Hypothalamus (tissue), 51 donors: ENCODE data around the gene FAM3A.
"Not testable (repeated sequence)": the region's sequence is repeated elsewhere in the genome, so short reads cannot be mapped to it uniquely, and the experiment has no call there.

Experiments
- DNase-seq, 51 donors: peaks; one replicate each; lab custom pipeline; 2025; lab: John Stamatoyannopoulos, UW

FAM3A gene, protein sequence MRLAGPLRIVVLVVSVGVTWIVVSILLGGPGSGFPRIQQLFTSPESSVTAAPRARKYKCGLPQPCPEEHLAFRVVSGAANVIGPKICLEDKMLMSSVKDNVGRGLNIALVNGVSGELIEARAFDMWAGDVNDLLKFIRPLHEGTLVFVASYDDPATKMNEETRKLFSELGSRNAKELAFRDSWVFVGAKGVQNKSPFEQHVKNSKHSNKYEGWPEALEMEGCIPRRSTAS

DNA sequence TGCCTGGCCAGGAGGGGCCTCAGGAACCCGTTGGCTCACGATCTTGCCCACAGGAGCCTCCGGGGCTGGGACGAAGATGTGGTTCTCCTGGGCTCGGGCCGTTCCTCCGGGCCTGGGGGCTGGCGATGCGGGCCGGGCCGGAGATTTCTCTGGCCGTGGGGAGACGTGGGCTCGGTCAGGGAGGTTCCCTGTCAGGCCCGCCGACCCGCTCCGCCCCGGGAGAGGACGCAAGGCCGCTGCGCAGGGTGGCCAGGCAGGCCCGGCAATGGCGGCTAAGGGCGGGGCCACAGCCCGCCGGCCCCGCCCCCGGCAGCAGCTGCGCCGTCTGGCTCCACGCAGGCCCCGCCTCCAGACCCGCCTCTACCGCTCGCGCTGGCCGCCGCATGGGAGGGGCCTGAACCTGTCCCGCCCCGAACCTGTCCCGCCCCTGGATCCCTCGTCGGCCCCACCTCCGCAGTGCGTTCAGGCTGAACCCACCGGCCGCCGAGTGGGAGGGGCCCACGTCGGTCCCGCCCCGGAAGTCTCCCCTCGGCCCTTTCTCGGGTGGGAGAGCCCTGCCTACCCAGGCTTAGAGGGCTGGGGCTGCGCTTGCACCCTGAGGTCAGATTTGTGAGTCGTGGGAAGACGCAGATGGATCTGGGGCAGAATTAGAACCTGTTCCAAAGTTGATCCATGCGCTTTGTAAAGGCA, at the start of gene FAM3A:
Gene FAM3A, minus strand, starts transcription at position 267 of the 690 bp plus-strand sequence. CDS start 460 bp downstream, outside the sequence.
- peak; percentile 9 to 96 (median 86) for DNase-seq

DNA sequence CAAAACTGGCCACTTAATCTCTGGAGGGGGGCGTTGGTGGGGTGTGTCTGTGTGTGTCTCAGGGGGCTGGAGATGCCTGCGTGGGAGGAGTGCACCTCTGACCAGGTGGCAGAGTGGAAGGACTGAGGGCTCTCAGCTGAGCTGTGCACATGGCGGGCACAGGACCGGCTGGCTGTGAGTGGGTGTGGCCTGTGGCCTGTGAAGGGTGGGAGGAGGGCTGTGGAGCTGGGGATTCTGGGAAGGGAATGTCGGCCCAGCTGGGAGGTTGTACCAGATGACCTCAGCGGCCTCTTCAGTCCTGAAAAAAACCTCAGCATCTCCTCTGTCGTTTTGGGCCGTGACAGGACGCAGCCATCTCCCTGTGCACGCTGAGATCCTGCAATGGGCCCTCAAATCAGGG, 46.3 kb upstream of the FAM3A start:
- not testable (repeated sequence) for DNase-seq

DNA sequence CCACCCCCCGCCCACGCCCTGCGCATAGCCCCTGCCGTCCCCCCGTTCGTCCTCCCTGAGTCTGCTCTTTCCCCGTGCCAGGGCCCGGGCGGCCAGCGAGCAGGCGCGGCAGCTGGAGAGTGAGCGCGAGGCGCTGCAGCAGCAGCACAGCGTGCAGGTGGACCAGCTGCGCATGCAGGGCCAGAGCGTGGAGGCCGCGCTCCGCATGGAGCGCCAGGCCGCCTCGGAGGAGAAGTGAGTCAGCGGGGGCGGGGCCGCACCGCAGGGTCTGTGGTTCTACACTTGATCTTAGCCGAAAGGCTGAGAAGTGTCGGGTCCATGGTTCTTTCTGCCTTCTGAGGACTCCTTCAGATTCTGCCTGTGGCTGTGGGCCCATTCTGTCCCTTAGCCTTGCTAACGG, 44.3 kb upstream of the FAM3A start:
- DNase-seq: not testable (repeated sequence)

DNA sequence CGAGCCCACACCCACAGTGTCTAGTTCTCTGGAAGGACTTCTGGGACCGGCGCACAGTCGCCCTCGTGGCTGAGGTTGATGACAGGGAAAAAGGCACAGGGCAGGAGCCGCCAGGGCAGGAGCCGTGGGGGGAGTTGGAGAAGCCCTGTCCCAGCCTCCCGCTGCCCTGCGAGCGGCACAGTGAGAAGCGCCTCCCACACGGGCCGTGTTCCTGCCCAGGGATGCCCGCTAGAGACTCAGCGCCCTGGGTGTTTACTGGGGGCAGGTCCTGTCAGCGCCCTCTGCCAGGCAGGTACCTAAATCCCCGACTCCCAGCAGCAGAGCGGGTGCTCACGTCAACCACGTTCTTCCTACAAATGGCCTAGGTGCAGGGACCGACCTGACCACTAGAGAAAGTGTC, 42.9 kb upstream of the FAM3A start:
- DNase-seq: not testable (repeated sequence)

DNA sequence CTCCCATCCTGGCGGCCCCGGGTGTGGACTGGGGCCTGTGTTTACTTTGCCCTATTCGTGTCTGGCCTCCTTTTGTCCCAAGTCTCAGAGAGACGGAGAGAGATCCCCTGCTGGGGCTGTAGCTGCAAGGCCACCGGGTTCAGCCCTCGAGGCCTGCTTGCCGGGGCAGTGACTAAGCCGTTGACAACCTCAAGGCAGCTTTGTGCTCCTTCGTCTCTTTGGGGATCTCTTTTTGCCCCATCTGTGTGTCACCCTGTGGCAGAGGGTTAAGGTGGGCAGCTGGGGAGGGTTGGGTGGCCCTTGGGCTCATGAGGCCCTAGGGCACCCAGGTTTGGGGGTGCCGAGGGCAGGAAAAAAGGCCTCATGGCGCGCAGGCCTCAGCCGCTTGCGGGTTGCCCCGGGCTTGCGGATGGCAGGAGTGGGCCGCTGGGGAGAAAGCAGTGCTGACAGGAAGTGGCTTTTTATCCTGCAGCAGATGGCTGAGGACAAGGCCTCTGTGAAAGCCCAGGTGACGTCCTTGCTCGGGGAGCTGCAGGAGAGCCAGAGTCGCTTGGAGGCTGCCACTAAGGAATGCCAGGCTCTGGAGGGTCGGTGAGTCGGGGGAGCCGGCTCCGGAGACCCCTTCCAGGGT, 42.1 kb upstream of the FAM3A start:
- not testable (repeated sequence) for DNase-seq

DNA sequence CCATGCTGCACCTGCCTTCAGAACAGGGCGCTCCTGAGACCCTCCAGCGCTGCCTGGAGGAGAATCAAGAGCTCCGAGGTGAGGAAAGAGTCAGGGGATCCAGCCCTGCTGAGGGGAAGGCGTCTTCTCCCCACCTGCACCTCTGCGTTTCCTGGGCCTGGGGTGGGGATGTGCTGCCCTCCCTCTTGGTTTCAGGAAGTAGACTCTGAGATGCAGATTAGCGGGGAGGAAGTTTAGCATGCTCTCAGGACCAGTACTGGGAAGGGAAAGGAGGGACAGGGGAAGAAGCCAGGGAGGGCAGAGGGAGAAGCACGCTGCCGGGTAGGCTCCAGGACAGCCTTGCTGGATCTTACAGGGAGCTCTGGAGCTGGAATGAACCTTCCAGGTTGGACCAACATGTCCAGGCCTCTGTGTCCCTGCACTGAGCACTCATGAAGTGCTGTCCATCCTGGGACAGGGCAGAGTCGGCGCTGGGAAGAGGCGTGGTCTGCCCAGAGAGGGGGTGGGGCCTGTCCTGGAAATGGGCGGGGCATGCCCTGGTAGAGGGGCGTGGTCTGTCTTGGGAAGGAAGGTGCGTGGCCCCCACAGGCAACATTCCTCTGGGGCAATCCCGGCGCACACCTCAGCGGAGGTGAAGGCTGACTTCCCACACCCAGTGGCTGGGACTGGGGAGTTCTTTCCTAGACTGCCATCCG, 36.2 kb upstream of the FAM3A start:
- DNase-seq: not testable (repeated sequence)

DNA sequence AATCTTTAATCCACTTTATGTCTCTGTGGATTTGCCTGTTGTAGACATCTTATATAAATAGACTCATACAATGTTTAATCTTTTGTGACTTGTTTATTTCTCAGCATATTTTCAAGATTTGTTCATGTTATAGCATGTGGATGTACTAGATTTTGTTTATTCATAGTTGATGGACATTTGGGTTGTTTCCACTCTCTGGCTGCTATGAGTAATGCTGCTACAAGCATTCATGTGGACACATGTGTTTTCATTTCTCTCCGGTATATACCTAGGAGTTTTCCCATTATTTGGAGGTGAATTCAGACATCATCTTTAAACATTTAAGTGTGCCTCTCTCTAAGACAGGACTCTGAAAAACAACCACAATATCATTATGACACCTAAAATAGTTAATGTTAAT, 33.7 kb upstream of the FAM3A start:
- no peak for DNase-seq

DNA sequence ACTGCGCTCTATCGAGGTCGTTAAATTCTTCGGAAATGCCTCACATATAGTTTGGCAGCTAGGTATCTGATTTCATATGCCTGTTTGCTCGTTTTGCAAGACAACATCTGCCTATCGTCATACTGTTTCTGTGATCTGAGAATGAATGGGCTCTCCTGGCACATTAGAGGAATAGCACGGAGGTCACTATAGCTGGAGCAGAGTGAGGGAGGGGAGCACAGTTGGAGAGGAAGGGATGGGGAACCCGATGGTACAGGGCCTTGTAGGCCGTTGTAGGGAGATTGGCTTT, 31.9 kb upstream of the FAM3A start:
- DNase-seq: no peak

DNA sequence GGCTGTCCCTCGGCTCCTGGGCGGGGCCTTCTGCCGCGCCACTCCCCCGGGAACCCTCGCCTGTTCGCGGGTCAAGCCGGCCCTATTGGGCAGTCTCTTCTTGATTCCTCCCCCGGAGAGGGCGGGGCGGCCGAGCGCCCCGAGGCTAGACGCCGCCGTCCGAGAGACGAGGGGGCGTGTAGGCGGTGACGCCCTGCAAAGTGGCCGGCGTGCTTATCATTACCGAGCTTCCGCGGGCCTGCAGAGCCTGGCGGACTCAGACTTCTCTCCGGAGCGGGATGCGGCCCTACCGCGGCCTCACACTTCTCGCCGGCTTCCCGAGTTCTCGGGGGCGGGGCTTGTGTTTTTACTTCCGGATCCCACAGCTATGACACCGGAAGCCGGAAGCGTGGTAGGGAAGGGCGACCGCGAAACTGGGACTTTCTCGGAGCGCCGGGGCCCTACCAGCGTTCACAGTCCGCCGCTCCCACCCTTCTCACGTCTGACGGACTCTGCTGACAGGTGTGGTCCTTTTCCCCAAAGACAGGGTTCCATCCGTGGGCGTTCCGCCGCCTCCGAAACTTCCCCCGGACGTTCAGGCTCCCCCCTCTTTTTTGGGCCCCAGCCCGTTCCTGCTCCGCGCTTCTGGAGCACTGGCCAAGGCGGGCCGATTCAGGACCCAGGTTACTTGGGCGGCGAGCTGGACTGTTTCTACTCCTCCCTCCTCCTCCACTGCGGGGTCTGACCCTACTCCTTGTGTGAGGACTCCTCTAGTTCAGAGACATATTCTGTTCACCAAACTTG, 31.4 kb upstream of the FAM3A start, which contains the start of gene IKBKG:
Gene IKBKG, plus strand, starts transcription at position 376 of the 783 bp plus-strand sequence. CDS start 4,383 bp downstream, outside the sequence.
- peak; percentile 17 to 92 (median 81) for DNase-seq

DNA sequence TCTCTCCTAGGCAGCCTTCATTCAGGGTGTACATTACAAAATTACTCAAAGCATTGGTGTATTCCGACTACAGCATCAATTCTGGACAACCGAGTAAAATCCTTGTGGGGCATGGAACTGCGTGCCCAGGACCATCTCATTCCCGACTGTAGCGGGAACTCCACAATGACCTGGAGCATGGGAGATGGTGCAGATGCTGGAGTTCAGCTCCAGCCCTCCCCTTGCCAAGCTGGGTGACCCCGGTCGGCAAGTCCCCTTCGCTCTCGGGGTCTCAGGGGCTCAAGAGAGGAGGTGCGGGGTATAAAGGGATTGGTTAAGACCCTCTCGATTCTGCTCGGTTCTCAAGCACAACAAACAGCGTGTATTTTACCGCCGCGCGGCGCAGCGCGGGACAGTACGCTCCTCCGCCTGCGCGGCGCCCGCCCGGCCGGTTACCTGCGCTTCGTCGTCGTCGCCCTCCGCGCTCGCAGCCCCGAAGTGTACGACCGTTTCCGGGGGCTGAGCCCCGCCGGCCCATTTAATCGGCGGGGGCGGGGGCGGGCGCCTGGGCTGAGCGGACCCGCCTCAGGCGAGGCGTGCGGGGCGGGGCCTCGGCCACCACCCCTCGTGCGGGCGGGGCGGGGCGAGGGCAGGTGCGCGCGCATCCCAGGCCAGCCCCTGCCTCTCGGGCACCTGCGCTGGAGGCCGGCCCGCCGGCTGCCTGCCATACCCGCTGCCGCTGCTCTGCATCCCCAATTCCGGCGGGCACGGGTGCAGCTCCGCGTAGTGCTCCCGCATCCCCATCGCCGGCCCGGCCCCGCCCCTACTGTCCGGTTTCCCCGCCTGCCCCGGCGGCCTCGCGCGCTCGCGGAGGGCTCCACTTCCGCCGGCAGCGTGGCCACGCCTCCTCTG, 30.6 kb upstream of the FAM3A start, which contains the start of gene G6PD:
Gene G6PD, minus strand, starts transcription at position 493 of the 891 bp plus-strand sequence. CDS start 691 bp downstream, outside the sequence.
- peak in 34 of 51 donors; percentile 14 to 89 (median 70) for DNase-seq

DNA sequence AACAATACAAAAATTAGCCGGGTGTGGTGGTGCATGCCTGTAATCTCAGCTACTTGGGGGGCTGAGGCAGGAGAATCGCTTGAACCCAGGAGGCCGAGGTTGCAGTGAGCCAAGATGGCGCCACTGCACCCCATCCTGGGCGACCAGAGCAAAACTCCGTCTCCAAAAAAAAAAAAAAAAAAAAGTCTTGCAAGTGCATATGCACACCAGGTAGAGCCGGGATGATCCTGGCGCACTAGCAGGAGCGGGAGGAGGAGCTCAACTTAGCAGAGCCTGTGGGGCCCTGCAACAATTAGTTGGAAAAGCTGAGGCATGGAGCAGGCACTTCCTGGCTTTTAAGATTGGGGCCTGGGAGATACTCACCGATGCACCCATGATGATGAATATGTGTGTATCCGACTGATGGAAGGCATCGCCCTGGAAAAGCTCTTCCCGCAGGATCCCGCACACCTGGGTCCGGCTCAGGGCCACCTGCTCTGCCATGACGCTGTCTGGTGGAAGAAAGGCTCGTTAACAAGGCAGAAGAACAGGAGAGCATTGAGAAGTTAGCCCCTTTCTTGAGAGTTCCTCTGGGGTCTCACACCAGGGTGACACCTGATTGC, 29.7 kb upstream of the FAM3A start:
- no peak for DNase-seq

DNA sequence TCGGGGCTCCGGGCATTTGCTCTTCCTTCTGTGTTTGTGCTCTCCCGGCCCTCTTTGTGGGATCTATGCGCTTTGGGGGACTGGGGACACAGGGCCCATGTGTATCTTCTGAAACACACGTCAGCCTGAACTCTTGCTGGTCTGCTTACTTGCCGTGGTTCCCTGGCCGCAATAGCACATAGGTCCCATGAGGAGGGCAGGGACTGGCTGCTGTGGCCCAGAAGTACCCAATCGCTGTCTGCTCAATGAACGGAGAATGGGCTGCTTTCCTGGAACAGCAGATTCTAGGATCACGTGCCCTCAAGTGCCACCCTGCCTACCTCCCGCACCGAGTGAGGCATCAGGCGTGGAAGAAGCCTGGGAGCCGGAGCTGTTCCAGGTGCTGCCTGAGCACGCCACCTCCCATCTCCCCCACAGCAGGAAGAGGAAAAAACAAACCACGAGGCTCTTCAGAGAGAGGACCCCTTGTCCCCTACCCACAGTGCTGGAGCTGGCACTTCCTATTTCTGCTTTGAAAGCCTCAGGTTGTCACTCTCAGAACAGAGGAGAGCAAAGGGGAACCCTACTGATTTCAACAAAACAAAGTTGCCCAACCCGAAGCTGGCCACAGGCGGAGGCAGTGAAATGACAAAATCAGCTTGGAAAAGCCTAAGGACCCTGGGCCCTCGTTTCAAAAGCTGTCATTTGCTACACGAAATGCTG, 26.8 kb upstream of the FAM3A start:
- DNase-seq: peak in 12 of 51 donors; percentile 3 to 37 (median 13)

DNA sequence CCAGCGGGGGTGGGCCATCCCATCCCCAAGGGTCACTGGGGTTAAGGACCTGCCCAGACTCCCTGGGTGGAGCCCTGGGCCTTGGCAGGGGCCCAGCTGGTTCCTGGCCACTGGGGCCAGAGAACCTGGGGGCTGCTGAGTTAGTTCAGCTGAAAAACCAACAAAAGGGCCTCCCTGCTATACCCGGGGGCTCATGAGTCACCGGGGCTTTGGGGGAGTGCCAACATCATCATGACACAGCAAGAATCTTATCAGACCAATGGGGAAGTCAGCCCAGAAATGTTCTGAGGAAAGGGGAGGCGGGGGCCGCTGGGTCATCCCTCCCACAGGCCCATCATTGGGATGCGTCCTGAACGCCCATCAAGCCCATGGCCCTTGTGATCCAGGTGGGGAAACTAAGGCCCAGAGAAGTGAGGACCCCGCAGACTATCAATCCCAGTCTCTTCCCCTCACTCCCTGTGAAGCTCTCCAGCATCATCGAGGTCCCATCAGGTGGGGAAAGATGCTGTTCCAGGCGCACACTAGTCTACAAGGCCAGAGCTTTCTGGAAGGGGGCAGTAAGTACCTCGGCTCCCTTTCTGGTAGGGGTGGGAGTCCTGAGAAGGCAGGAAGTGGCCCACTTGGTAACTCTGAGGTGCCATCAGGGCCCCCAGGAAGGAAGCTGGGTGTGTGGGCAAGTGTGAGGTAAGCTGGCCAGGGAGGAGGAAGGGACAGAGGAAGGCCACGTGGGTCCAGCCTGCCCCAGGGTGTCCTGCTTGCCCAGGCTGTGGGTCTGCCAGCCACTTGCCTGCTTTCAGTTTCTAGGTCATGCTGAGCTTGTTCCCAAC, 26.1 kb upstream of the FAM3A start:
- peak in 35 of 51 donors; percentile 1 to 61 (median 21) for DNase-seq

DNA sequence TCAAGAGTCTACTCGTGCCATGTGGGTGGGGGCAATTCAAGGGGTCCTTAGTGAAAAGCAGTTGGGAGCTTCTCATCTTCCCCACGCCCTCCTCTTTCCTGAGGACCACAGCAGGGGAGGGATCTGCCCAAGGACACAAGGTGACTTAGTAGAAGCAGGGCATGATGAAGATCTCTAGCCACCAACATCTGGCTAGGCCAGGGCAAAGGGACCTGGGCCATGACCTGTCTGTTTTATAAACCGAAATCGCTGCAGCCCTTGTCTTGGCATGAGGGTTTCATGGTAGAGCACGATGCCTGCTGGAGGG, 25.5 kb upstream of the FAM3A start:
- DNase-seq: no peak

DNA sequence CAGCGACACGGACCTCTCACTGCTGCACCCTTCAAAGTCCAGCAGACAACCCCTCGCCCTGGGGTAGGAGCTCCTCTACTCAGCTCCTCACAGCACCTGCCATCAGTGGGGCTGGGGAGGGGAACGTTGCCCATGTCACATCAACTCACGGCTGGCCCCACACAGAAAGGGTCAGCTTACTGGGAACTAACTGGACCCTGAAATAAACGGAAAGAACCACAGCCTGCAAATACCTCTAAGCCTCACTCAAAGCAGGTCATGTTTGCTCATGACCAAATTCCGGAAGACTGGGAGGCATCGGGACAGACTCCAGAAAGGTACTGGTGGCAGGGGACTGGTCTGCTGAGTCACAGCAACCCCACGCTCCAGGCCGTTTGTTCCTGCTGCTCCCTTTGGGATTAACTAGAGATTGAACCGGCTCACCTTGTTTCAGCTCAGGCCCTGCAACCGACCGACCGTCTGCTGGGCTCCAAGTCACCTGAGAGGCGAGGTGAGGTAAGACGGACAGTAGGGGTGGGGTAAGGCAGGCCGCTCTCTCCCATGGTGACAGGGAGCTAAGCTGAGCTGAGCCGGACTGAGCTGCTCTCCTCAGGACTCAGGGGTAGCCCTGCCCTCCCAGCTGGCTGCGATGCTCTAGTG, 25.0 kb upstream of the FAM3A start:
- DNase-seq: no peak

DNA sequence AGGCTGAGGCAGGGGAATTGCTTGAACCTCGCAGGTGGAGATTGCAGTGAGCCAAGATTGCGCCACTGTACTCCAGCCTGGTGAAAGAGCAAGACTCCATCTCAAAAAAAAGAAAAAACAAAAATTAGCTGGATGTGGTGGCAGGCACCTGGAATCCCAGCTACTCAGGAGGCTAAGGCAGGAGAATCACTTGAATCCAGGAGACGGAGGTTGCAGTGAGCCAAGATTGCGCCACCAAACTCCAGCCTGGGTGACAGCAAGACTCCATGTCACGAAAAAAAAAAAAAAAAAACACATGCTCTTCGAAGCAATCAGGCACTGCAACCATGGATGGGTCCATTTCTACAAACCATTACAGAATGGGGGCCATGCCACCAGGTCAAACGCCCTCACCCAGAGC, 24.3 kb upstream of the FAM3A start:
- not testable (repeated sequence) for DNase-seq

DNA sequence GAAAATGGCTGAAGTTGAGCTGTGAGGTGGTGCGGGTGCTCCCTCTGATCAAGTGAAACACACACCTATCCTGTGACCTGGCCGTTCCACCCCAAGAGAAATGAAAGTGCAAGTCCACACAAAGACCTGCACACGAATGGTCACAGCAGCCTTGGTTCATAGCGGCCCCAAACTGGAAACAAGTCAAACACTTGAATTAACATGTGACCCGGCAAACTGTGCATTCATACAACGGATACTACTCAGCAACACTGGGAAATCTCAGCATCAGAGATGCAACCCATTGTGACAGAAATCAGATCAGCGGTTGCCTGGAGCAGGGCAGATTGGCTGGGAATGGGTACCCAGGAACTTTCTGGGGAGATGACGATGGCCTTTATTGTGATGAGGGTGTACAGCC, 23.0 kb upstream of the FAM3A start:
- peak in 5 of 51 donors; percentile 2 to 9 (median 4) for DNase-seq
